A673 (cell line): ENCODE results near the gene ZNF205.

Experiments used
- CTCF ChIP-seq: fragments of 300-800, 200-600 bp; sonication (generic); conservative IDR thresholded peaks from 2 replicates; pipeline ENCODE4 v1.5.1; 2017; ENCODE audit warnings: low read depth, mild to moderate bottlenecking, antibody characterized with exemption, low read length, moderate library complexity, mixed read lengths
- EZH2 ChIP-seq: fragments of 200-600 bp; sonication (generic); IDR thresholded peaks from 2 replicates; pipeline ENCODE4 v1.6.1; 2017; ENCODE audit warnings: borderline replicate concordance, low read depth, mild to moderate bottlenecking, mixed read lengths, antibody characterized with exemption, low read length; ENCODE audit not compliant: poor library complexity, severe bottlenecking

GRCh38 chr16:3145660-3146059 lies 33.3 kb downstream of the ZNF205 start:
- TF ChIP-seq CTCF (no peak), EZH2 (no peak)
